Liver (tissue), 9 donors: ENCODE measurements around the gene VWF. TPM values are rescaled to one million over a fixed set of nuclear protein-coding genes. Genes with fewer than 3 reads are reported as not detected.

Experiments used
- DNase-seq: peaks from one replicate; pipeline ENCODE4 v3.0.0-alpha.2; 2017; ENCODE audit warnings: low spot score
- H3K27ac ChIP-seq, 2 donors: one replicate each; pipeline ENCODE4 v1.7.0; 2013; ENCODE audit warnings: inconsistent platforms in 2 of 2, low read length in 2 of 2, control low read depth in 1 of 2, low read depth in 1 of 2, mild to moderate bottlenecking in 1 of 2
- H3K27me3 ChIP-seq, 4 donors: one replicate each; pipeline versions ENCODE4 v1.6.1 to v1.7.0; 2013; ENCODE audit warnings: low read length in 3 of 4, inconsistent platforms in 1 of 4, mild to moderate bottlenecking in 1 of 4, moderate library complexity in 1 of 4; ENCODE audit not compliant: control insufficient read depth in 4 of 4, insufficient read depth in 4 of 4
- H3K36me3 ChIP-seq, 4 donors: one replicate each; pipeline versions ENCODE4 v1.6.1 to v1.7.0; 2013; ENCODE audit warnings: low read length in 3 of 4, mild to moderate bottlenecking in 3 of 4, low read depth in 1 of 4, moderate library complexity in 1 of 4; ENCODE audit not compliant: control insufficient read depth in 4 of 4, insufficient read depth in 3 of 4
- H3K4me1 ChIP-seq, 4 donors: one replicate each; pipeline versions ENCODE4 v1.6.1 to v1.7.0; 2013; ENCODE audit warnings: low read length in 3 of 4, mild to moderate bottlenecking in 3 of 4, moderate library complexity in 1 of 4; ENCODE audit not compliant: control insufficient read depth in 4 of 4, insufficient read depth in 4 of 4
- H3K4me3 ChIP-seq, 3 donors: one replicate each; pipeline versions ENCODE4 v1.6.1 to v1.7.0; 2013; ENCODE audit warnings: low read length in 3 of 3, control low read depth in 1 of 3, low read depth in 1 of 3, mild to moderate bottlenecking in 1 of 3
- H3K9ac ChIP-seq, 2 donors: one replicate each; pipeline ENCODE4 v1.7.0; 2013; ENCODE audit warnings: low read length in 2 of 2, mild to moderate bottlenecking in 2 of 2, moderate library complexity in 2 of 2, control low read depth in 1 of 2, low read depth in 1 of 2
- H3K9me3 ChIP-seq, 4 donors: one replicate each; pipeline versions ENCODE4 v1.6.1 to v1.7.0; 2013; ENCODE audit warnings: low read length in 3 of 4; ENCODE audit not compliant: control insufficient read depth in 4 of 4
- ATF3 ChIP-seq: IDR thresholded peaks from 2 replicates; pipeline ENCODE4 v1.6.1; 2016; ENCODE audit warnings: antibody characterized with exemption
- EGR1 ChIP-seq, 2 donors: IDR thresholded peaks; 2 replicates each; pipeline ENCODE4 v1.6.1; 2016 to 2018; ENCODE audit warnings: antibody characterized with exemption in 2 of 2, low read depth in 2 of 2
- FOXA2 ChIP-seq: IDR thresholded peaks from 2 replicates; pipeline ENCODE4 v1.6.1; 2016; ENCODE audit warnings: antibody characterized with exemption
- HNF4A ChIP-seq, 2 donors: conservative IDR thresholded peaks; 2 replicates each; pipeline ENCODE4 v1.6.1; 2016; ENCODE audit warnings: antibody characterized with exemption in 2 of 2, mild to moderate bottlenecking in 2 of 2
- HNF4G ChIP-seq: IDR thresholded peaks from 2 replicates; pipeline ENCODE4 v1.6.1; 2016; ENCODE audit warnings: antibody characterized with exemption
- JUND ChIP-seq, 2 donors: IDR thresholded peaks; 2 replicates each; pipeline ENCODE4 v1.6.1; 2016; ENCODE audit warnings: antibody characterized with exemption in 2 of 2
- MAX ChIP-seq: IDR thresholded peaks from 2 replicates; pipeline ENCODE4 v1.6.1; 2016; ENCODE audit warnings: antibody characterized with exemption
- NR2F2 ChIP-seq: IDR thresholded peaks from 2 replicates; pipeline ENCODE4 v1.6.1; 2016; ENCODE audit warnings: antibody characterized with exemption
- RXRA ChIP-seq, 2 donors: IDR thresholded peaks; 2 replicates each; pipeline ENCODE4 v1.6.1; 2017 to 2018; ENCODE audit warnings: antibody characterized with exemption in 2 of 2, mild to moderate bottlenecking in 1 of 2
- SP1 ChIP-seq: IDR thresholded peaks from 2 replicates; pipeline ENCODE4 v1.6.1; 2018; ENCODE audit warnings: antibody characterized with exemption, mild to moderate bottlenecking
- TAF1 ChIP-seq: conservative IDR thresholded peaks from 2 replicates; pipeline ENCODE4 v1.6.1; 2016; ENCODE audit warnings: antibody characterized with exemption, mild to moderate bottlenecking
- WGBS: extraction: QIAGEN DNeasy Blood & Tissue Kit; methylation state at CpG from one replicate; pipeline ENCODE4 v1.1.7; 2013; 5-methylcytosine and 5-hydroxymethylcytosine counted together
- polyA plus RNA-seq, 2 donors: library from polyadenylated mRNA; stranded (reverse) in 1 of 2; unstranded in 1 of 2; fragments of 200-250 nt in 1 of 2; fragments of >200 nt in 1 of 2; fragmentation: Nextera tagmentation in 1 of 2; extraction: Ambion mirVana in 1 of 2; gene quantifications; one replicate each; pipeline versions ENCODE4 v1.2.1 to v1.2.3, GENCODE V29; 2013 to 2015
- total RNA-seq, 2 donors: library from RNA; depleted of rRNA; stranded (reverse); fragments of >200 nt; gene quantifications; one replicate each; pipeline ENCODE4 v1.2.3, GENCODE V29; 2014
- TF ChIP-seq, protein P1 (sequence below): IDR thresholded peaks from 2 replicates; pipeline ENCODE4 v1.6.1; 2016; ENCODE audit warnings: antibody characterized with exemption
- TF ChIP-seq, protein P2 (sequence below): IDR thresholded peaks from 2 replicates; pipeline ENCODE4 v1.6.1; 2016; ENCODE audit warnings: antibody characterized with exemption, mild to moderate bottlenecking
- donor health status: healthy.
- donor health status: healthy.
- donor health status: healthy.
- donor health status: healthy.
- donor health status: healthy.

VWF gene
- total and polyA plus RNA-seq, 4 donors = 2.1 to 10.8 (median 4.0) TPM

DNA sequence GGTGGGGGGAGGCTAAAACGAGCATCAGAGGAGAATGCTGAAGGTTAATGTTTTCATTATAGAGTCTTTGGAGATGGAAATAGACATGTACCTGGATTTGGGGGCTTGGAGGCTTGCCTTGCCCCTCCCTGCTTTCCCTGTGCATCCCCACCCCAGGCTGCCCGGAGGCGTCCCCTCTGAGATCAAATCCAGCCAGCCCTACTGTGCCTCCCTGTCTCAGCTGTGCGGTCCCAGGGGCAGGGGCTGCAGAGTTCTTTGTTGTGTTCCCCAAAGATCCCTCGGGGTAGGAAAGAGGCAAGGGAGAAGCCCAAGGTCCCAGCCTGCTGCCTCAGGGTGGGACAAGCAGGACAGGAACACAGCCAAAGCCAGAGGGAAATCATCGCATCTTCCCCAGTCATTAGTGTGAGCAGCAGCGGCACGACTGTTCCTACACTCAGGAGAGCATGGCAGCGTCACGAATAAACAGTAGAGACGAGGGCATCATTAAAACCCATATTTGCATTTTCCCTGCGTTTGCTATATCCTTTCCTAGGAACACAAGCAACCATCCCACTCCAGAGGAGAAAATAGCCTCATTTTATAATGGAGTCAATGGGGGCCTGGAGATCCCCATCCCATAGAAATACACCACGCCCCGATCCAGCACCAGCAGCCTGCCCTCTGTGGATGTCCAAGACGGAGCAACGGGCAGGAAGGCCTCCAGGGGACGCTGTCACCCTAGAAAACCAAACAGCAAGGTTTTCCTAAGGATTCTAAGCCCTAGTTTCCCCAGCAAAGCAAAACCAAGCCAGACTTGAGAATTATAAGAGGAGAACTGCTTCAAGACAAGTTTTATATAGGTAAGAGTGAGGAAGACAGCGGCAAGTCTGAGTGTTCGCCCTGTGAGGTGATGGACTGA is 211.8 kb downstream of the VWF start:
- H3K27me3 ChIP-seq = peaks cover 0 to 3% (median 0%) of the 10 kb centered on the region in 4 donors
- TF ChIP-seq SP1 (no peak), MAX (no peak), TAF1 (no peak), RXRA (IDR thresholded peaks at IDR 0.05) (no peak)
- TF ChIP-seq, protein P1, sequence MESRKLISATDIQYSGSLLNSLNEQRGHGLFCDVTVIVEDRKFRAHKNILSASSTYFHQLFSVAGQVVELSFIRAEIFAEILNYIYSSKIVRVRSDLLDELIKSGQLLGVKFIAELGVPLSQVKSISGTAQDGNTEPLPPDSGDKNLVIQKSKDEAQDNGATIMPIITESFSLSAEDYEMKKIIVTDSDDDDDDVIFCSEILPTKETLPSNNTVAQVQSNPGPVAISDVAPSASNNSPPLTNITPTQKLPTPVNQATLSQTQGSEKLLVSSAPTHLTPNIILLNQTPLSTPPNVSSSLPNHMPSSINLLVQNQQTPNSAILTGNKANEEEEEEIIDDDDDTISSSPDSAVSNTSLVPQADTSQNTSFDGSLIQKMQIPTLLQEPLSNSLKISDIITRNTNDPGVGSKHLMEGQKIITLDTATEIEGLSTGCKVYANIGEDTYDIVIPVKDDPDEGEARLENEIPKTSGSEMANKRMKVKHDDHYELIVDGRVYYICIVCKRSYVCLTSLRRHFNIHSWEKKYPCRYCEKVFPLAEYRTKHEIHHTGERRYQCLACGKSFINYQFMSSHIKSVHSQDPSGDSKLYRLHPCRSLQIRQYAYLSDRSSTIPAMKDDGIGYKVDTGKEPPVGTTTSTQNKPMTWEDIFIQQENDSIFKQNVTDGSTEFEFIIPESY = no peak
- no peak for DNase-seq
- no peaks in the 10 kb centered on the region for H3K4me1 ChIP-seq
- no peak overlapping the region for H3K9ac ChIP-seq
- no peak overlapping the region for H3K27ac ChIP-seq
- no peaks in the 10 kb centered on the region for H3K36me3 ChIP-seq
- no peak overlapping the region for H3K4me3 ChIP-seq
- 70% methylated on average over 19 of the region's 19 CpGs for WGBS
- H3K9me3 ChIP-seq = no peaks in the 10 kb centered on the region

- TF ChIP-seq FOXA2 (no peak), JUND (IDR thresholded peaks at IDR 0.05) (no peak), HNF4A (conservative IDR thresholded peaks at IDR 0.05) (no peak), HNF4G (no peak), NR2F2 (no peak), RXRA (IDR thresholded peaks at IDR 0.05) (no peak), ATF3 (no peak), EGR1 (IDR thresholded peaks at IDR 0.05; ENCODE audit: low read depth in 2 of 2) (no peak)
- TF ChIP-seq, protein P2, sequence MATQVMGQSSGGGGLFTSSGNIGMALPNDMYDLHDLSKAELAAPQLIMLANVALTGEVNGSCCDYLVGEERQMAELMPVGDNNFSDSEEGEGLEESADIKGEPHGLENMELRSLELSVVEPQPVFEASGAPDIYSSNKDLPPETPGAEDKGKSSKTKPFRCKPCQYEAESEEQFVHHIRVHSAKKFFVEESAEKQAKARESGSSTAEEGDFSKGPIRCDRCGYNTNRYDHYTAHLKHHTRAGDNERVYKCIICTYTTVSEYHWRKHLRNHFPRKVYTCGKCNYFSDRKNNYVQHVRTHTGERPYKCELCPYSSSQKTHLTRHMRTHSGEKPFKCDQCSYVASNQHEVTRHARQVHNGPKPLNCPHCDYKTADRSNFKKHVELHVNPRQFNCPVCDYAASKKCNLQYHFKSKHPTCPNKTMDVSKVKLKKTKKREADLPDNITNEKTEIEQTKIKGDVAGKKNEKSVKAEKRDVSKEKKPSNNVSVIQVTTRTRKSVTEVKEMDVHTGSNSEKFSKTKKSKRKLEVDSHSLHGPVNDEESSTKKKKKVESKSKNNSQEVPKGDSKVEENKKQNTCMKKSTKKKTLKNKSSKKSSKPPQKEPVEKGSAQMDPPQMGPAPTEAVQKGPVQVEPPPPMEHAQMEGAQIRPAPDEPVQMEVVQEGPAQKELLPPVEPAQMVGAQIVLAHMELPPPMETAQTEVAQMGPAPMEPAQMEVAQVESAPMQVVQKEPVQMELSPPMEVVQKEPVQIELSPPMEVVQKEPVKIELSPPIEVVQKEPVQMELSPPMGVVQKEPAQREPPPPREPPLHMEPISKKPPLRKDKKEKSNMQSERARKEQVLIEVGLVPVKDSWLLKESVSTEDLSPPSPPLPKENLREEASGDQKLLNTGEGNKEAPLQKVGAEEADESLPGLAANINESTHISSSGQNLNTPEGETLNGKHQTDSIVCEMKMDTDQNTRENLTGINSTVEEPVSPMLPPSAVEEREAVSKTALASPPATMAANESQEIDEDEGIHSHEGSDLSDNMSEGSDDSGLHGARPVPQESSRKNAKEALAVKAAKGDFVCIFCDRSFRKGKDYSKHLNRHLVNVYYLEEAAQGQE = no peak
- TF ChIP-seq, protein P1 = no peak
- H3K27ac ChIP-seq = no peak overlapping the region
- H3K27me3 ChIP-seq = peaks cover 0 to 3% (median 0%) of the 10 kb centered on the region in 4 donors
- WGBS = 59% methylated on average over 3 of the region's 3 CpGs
- no peaks in the 10 kb centered on the region for H3K4me1 ChIP-seq
- H3K4me3 ChIP-seq = no peak overlapping the region
- no peaks in the 10 kb centered on the region for H3K9me3 ChIP-seq
- no peak for DNase-seq
- H3K9ac ChIP-seq = no peak overlapping the region
- no peaks in the 10 kb centered on the region for H3K36me3 ChIP-seq
These were observed 212.5 kb downstream of the VWF start for GRCh38 chr12:5912011-5912410.
